ENCODE results near the gene MYBPC3.

DNA sequence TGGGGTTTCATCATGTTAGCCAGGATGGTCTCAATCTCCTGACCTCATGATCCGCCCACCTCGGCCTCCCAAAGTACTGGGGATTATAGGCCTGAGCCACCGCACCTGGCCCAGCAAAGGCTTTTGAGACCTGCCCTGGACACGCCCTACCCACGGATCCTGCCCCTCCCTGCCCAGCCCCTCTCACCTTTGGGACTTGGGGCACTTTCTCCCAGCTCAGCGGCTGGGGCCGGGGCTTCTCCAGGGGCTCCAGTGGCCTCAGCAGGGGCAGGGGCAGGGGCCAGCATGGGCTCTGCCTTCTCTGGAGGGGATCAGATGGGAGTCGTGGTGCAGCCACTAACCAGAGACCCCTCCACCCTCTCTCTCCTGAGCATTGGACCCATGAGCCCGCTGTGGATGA, 2.2 kb downstream of the MYBPC3 start:
- TF ChIP-seq, protein P1, sequence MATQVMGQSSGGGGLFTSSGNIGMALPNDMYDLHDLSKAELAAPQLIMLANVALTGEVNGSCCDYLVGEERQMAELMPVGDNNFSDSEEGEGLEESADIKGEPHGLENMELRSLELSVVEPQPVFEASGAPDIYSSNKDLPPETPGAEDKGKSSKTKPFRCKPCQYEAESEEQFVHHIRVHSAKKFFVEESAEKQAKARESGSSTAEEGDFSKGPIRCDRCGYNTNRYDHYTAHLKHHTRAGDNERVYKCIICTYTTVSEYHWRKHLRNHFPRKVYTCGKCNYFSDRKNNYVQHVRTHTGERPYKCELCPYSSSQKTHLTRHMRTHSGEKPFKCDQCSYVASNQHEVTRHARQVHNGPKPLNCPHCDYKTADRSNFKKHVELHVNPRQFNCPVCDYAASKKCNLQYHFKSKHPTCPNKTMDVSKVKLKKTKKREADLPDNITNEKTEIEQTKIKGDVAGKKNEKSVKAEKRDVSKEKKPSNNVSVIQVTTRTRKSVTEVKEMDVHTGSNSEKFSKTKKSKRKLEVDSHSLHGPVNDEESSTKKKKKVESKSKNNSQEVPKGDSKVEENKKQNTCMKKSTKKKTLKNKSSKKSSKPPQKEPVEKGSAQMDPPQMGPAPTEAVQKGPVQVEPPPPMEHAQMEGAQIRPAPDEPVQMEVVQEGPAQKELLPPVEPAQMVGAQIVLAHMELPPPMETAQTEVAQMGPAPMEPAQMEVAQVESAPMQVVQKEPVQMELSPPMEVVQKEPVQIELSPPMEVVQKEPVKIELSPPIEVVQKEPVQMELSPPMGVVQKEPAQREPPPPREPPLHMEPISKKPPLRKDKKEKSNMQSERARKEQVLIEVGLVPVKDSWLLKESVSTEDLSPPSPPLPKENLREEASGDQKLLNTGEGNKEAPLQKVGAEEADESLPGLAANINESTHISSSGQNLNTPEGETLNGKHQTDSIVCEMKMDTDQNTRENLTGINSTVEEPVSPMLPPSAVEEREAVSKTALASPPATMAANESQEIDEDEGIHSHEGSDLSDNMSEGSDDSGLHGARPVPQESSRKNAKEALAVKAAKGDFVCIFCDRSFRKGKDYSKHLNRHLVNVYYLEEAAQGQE (IDR thresholded peaks at IDR 0.05; ENCODE audit: insufficient read depth in 1 of 2, low read depth in 2 of 2, low read length in 2 of 2) = no peak
- no peak for TF ChIP-seq SIN3A (IDR thresholded peaks at IDR 0.05; ENCODE audit: borderline replicate concordance, insufficient read depth, low read length)
